ENCODE measurements around the gene ADRA2B.

DNA sequence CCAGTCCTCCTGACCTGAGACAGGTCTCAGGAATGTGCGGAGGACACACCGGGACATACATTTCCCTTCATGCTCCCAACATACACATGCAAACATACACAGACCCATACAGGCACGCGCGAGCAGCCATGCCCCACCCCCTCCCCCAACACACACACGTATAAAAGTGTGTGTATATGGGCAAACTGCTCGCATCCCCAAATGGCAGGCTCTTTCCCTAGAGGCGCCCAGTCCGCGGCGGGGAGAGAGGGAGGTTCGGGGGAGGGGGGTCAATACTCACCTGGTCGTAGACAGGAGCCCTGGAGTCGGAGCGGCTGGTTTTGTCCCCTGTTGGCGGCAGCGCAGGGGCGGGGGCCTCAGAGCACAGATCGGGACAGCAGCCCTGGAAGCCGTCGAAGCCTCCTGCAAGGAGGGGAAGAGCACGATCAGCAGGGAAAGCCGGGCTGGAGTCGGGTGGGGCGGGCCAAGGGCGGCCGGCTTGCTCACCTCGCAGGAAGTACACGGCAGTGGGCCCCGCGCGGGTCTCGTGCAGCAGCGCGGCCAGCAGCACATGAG is 28.2 kb upstream of the ADRA2B start:
- TF ChIP-seq CTCF (IDR thresholded peaks at IDR 0.05), result no peak
- TF ChIP-seq, protein P1, sequence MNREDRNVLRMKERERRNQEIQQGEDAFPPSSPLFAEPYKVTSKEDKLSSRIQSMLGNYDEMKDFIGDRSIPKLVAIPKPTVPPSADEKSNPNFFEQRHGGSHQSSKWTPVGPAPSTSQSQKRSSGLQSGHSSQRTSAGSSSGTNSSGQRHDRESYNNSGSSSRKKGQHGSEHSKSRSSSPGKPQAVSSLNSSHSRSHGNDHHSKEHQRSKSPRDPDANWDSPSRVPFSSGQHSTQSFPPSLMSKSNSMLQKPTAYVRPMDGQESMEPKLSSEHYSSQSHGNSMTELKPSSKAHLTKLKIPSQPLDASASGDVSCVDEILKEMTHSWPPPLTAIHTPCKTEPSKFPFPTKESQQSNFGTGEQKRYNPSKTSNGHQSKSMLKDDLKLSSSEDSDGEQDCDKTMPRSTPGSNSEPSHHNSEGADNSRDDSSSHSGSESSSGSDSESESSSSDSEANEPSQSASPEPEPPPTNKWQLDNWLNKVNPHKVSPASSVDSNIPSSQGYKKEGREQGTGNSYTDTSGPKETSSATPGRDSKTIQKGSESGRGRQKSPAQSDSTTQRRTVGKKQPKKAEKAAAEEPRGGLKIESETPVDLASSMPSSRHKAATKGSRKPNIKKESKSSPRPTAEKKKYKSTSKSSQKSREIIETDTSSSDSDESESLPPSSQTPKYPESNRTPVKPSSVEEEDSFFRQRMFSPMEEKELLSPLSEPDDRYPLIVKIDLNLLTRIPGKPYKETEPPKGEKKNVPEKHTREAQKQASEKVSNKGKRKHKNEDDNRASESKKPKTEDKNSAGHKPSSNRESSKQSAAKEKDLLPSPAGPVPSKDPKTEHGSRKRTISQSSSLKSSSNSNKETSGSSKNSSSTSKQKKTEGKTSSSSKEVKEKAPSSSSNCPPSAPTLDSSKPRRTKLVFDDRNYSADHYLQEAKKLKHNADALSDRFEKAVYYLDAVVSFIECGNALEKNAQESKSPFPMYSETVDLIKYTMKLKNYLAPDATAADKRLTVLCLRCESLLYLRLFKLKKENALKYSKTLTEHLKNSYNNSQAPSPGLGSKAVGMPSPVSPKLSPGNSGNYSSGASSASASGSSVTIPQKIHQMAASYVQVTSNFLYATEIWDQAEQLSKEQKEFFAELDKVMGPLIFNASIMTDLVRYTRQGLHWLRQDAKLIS (CRISPR knock-in tag; IDR thresholded peaks at IDR 0.05; ENCODE audit: borderline replicate concordance), result no peak
- TF ChIP-seq, protein P2, sequence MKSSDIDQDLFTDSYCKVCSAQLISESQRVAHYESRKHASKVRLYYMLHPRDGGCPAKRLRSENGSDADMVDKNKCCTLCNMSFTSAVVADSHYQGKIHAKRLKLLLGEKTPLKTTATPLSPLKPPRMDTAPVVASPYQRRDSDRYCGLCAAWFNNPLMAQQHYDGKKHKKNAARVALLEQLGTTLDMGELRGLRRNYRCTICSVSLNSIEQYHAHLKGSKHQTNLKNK (CRISPR knock-in tag; IDR thresholded peaks at IDR 0.05), result no peak
- no peak for TF ChIP-seq E2F4 (CRISPR knock-in tag; IDR thresholded peaks at IDR 0.05; ENCODE audit: borderline replicate concordance, low read depth)
- no peak for TF ChIP-seq NFYB (CRISPR knock-in tag; conservative IDR thresholded peaks at IDR 0.05; ENCODE audit: low read depth)
- TF ChIP-seq ZNF232 (CRISPR knock-in tag; IDR thresholded peaks at IDR 0.05), result no peak
- TF ChIP-seq MAX (CRISPR knock-in tag; IDR thresholded peaks at IDR 0.05), result peak; percentile 25
- no peak for TF ChIP-seq SP1 (CRISPR knock-in tag; conservative IDR thresholded peaks at IDR 0.05)
- TF ChIP-seq ATF2 (CRISPR knock-in tag; IDR thresholded peaks at IDR 0.05; ENCODE audit: borderline replicate concordance, low read depth), result no peak
- TF ChIP-seq STAT6 (CRISPR knock-in tag; conservative IDR thresholded peaks at IDR 0.05; ENCODE audit: low read depth), result no peak
- no peak for TF ChIP-seq ZNF423 (CRISPR knock-in tag; IDR thresholded peaks at IDR 0.05)
- TF ChIP-seq FOXP1 (CRISPR knock-in tag; IDR thresholded peaks at IDR 0.05; ENCODE audit: borderline replicate concordance), result no peak

All from WTC11 (cell line).